Renal pelvis (tissue), 3 donors: ENCODE measurements around the gene AIFM2. TPM values are rescaled to one million over a fixed set of nuclear protein-coding genes. Genes with fewer than 3 reads are reported as not detected.

Experiments used
- polyA plus RNA-seq, 3 donors: library from polyadenylated mRNA; unstranded; fragments of 120-200 nt; gene quantifications; one replicate each; pipeline ENCODE4 v1.2.1, GENCODE V29; 2013; ENCODE audit not compliant: insufficient read length in 3 of 3

Gene AIFM2
- polyA plus RNA-seq, 3 donors: 4.3 to 7.1 (median 7.1) TPM

Other genes starting within 250 kb of the AIFM2 start
- 10 to 100 TPM; 77.3 to 95.7 (median 95.0) TPM for gene MACROH2A2, start 80.0 kb downstream of the AIFM2 start, polyA plus RNA-seq
- 10 to 100 TPM; 13.1 to 16.7 (median 16.6) TPM for gene TYSND1, start 13.9 kb upstream of the AIFM2 start, polyA plus RNA-seq
- gene SAR1A, start 37.7 kb upstream of the AIFM2 start, polyA plus RNA-seq: 100 to 1,000 TPM; 101 to 135 (median 105) TPM
- gene PPA1, start 100.6 kb upstream of the AIFM2 start, polyA plus RNA-seq: 100 to 1,000 TPM in 2 of 3 donors, 10 to 100 TPM in 1; 87.9 to 114 (median 103) TPM
- under 1 TPM; 0.12 to 0.32 (median 0.17) TPM for gene NPFFR1, start 151.2 kb upstream of the AIFM2 start, polyA plus RNA-seq
- gene LRRC20, start 249.8 kb upstream of the AIFM2 start, polyA plus RNA-seq: 10 to 100 TPM in 2 of 3 donors, 1 to 10 TPM in 1; 7.5 to 12.1 (median 11.1) TPM